Fibroblast of lung (primary cell): ENCODE measurements around the gene METRNL. TPM values are rescaled to one million over a fixed set of nuclear protein-coding genes. Genes with fewer than 3 reads are reported as not detected.
"Not testable (repeated sequence)": the region's sequence is repeated elsewhere in the genome, so short reads cannot be mapped to it uniquely, and the experiment has no call there.

Source experiments
- DNase-seq, 2 donors: peaks; one replicate each; pipeline versions ENCODE4 v3.0.0 to v3.0.0-alpha.2; 2010; ENCODE audit warnings: low read depth in 2 of 2
- H2AFZ ChIP-seq: 2 replicates; pipeline ENCODE4 v1.5.1; 2012; ENCODE audit warnings: low read length, control low read depth, inconsistent platforms
- H3K27ac ChIP-seq: 2 replicates; pipeline ENCODE4 v1.5.1; 2011; ENCODE audit warnings: low read length, control low read depth; ENCODE audit not compliant: insufficient read depth
- H3K27me3 ChIP-seq: 2 replicates; pipeline ENCODE4 v1.5.1; 2011; ENCODE audit warnings: mild to moderate bottlenecking, low read length; ENCODE audit not compliant: control insufficient read depth, insufficient read depth
- H3K36me3 ChIP-seq: 2 replicates; pipeline ENCODE4 v1.5.1; 2011; ENCODE audit warnings: low read length; ENCODE audit not compliant: control insufficient read depth, insufficient read depth
- H3K4me1 ChIP-seq: 2 replicates; pipeline ENCODE4 v1.5.1; 2011; ENCODE audit warnings: low read length; ENCODE audit not compliant: control insufficient read depth, insufficient read depth; ENCODE audit errors: extremely low read depth
- H3K4me2 ChIP-seq: 2 replicates; pipeline ENCODE4 v1.5.1; 2011; ENCODE audit warnings: low read length, control low read depth; ENCODE audit not compliant: insufficient read depth; ENCODE audit errors: extremely low read depth
- H3K4me3 ChIP-seq, 4 experiments: fragments of 200-600 bp in 1 of 4; sonication (generic) in 1 of 4; replicated peaks in 1 of 4; 2 replicates each; pipeline ENCODE4 v1.5.1; 2011 to 2016; ENCODE audit warnings: low read length in 4 of 4, low read depth in 3 of 4, mild to moderate bottlenecking in 3 of 4, control low read depth in 2 of 4, inconsistent platforms in 1 of 4, mixed read lengths in 1 of 4; ENCODE audit not compliant: insufficient read depth in 1 of 4; ENCODE audit errors: control extremely low read depth in 1 of 4
- H3K79me2 ChIP-seq: 2 replicates; pipeline ENCODE4 v1.5.1; 2012; ENCODE audit warnings: mild to moderate bottlenecking, low read length, inconsistent platforms; ENCODE audit not compliant: control insufficient read depth, insufficient read depth
- H3K9ac ChIP-seq: 2 replicates; pipeline ENCODE4 v1.5.1; 2011; ENCODE audit warnings: mild to moderate bottlenecking, low read length, control low read depth; ENCODE audit not compliant: insufficient read depth
- H3K9me3 ChIP-seq: 2 replicates; pipeline ENCODE4 v1.5.1; 2012; ENCODE audit warnings: low read depth, low read length; ENCODE audit not compliant: control insufficient read depth, insufficient read depth
- H4K20me1 ChIP-seq: 2 replicates; pipeline ENCODE4 v1.5.1; 2011; ENCODE audit warnings: low read length; ENCODE audit not compliant: control insufficient read depth, insufficient read depth; ENCODE audit errors: extremely low read depth
- EZH2 ChIP-seq: IDR thresholded peaks from 2 replicates; pipeline ENCODE4 v1.5.1; 2012; ENCODE audit warnings: low read length, control low read depth, mild to moderate bottlenecking; ENCODE audit errors: missing control alignments
- polyA plus RNA-seq, 2 donors: library from polyadenylated mRNA; depleted of rRNA in 1 of 2; stranded (reverse) in 1 of 2; unstranded in 1 of 2; fragments of >200 nt; gene quantifications; 2 replicates each; pipeline ENCODE4 v1.2.1, GENCODE V29; 2011 to 2012; ENCODE audit warnings: missing spikeins in 1 of 2
- total RNA-seq: library from RNA; depleted of rRNA; stranded (reverse); fragments of >200 nt; gene quantifications from 2 replicates; pipeline ENCODE4 v1.2.1, GENCODE V29; 2014
- TF ChIP-seq, protein P1 (sequence below), 2 donors: IDR thresholded peaks in 1 of 2; conservative IDR thresholded peaks in 1 of 2; 1 replicate in 1 of 2; 2 replicates in 1 of 2; pipeline ENCODE4 v1.5.1; 2011 to 2012; ENCODE audit warnings: low read length in 2 of 2, control low read depth in 1 of 2, inconsistent platforms in 1 of 2, low read depth in 1 of 2, mild to moderate bottlenecking in 1 of 2

The METRNL gene
- total and polyA plus RNA-seq, 2 donors (not counting 1 experiment from before 2014, with no cell fraction given), result 27.0 to 120 TPM

DNA sequence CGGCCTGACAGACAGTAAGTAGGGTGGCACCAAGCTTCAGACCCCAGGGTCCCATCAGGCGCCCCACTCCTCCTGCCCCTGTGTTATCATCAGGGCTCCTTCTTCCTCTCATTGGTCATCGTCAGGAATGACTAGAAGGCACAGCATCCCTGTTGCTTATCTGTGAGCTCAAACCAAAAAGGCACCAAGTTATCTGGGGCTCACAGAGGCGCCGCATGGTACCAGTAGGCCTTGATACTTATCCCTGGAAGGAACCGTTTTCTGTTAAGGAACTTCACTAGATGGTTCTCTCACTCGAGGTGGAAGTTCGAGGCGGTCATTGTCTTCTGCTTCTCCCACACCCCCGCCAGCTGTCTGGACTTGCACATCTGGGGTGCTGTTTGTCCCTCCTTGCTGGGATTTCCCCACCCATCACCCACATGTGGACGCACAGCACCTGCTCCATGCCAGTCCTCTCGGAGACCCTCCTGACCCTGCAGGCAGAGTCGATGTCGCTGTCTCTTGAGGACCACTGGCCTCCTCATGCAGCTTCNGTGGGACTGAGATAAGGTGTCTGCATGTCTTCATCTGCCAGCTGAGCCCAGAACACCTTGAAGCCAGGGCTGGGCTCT lies 52.1 kb downstream of the METRNL start:
- Histone ChIP-seq H4K20me1 (no peaks in the 10 kb centered on the region), H3K4me1 (no peaks in the 10 kb centered on the region), H3K36me3 (no peaks in the 10 kb centered on the region), H3K4me3 (no peak overlapping the region), H3K4me2 (no peak overlapping the region), H3K27ac (no peak overlapping the region), H3K79me2 (no peaks in the 10 kb centered on the region), H3K9ac (no peak overlapping the region), H3K27me3 (no peaks in the 10 kb centered on the region), H3K9me3 (no peaks in the 10 kb centered on the region), H2AFZ (no peak overlapping the region)
- no peak for DNase-seq
- TF ChIP-seq EZH2, result no peak
- TF ChIP-seq, protein P1, sequence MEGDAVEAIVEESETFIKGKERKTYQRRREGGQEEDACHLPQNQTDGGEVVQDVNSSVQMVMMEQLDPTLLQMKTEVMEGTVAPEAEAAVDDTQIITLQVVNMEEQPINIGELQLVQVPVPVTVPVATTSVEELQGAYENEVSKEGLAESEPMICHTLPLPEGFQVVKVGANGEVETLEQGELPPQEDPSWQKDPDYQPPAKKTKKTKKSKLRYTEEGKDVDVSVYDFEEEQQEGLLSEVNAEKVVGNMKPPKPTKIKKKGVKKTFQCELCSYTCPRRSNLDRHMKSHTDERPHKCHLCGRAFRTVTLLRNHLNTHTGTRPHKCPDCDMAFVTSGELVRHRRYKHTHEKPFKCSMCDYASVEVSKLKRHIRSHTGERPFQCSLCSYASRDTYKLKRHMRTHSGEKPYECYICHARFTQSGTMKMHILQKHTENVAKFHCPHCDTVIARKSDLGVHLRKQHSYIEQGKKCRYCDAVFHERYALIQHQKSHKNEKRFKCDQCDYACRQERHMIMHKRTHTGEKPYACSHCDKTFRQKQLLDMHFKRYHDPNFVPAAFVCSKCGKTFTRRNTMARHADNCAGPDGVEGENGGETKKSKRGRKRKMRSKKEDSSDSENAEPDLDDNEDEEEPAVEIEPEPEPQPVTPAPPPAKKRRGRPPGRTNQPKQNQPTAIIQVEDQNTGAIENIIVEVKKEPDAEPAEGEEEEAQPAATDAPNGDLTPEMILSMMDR (conservative IDR thresholded peaks at IDR 0.05 in 1 of 2, IDR thresholded peaks at IDR 0.05 in 1 of 2; ENCODE audit: low read depth in 1 of 2, low read length in 2 of 2), result no peak

DNA sequence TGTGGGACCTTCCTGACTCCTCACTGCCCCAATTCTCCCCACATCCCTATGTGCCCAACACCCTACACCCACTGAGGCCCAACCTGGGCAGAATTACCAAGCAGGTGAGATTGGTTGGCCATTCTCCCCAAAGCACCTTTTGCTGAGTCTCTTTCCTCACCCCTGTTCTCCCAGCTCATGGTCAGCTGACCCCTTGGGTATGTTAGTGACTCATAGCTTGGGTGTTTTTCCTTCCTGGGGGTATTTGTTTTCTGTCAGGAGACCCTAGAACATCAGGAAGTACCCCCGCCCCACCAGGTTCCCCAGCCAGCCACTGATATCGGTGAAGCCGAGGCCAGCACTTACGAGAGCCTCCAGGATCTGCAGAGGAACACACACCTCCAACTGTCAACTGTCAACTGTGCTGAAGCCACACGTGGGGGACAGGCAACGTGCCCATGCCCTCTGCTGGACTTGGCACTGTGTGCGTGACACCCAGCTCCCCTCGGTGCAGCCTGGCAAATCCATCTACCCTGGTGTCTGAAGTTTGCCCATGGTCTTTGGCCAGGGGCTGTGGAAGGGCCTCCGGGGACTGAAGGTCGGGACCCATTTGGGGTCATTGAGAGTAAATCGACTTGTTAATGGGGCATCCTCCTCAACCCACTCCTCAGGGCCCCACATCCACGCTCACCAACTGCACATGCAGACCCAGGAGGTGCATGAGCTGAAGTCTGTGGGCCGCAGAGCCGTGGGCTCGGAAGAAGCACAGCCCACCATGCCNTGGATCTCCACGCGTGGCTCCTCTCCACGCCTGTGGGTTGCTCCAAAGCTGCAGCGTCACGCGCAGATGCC lies 53.1 kb downstream of the METRNL start:
- H3K9me3 ChIP-seq, result no peaks in the 10 kb centered on the region
- DNase-seq, result no peak
- H3K27me3 ChIP-seq, result peaks cover 2% of the 10 kb centered on the region
- no peak overlapping the region for H3K27ac ChIP-seq
- no peak overlapping the region for H3K4me2 ChIP-seq
- H3K36me3 ChIP-seq, result no peaks in the 10 kb centered on the region
- no peak overlapping the region for H3K9ac ChIP-seq
- no peaks in the 10 kb centered on the region for H3K4me1 ChIP-seq
- TF ChIP-seq, protein P1 (conservative IDR thresholded peaks at IDR 0.05 in 1 of 2, IDR thresholded peaks at IDR 0.05 in 1 of 2; ENCODE audit: low read depth in 1 of 2, low read length in 2 of 2), result no peak
- no peak for TF ChIP-seq EZH2
- H4K20me1 ChIP-seq, result no peaks in the 10 kb centered on the region
- no peak overlapping the region for H3K4me3 ChIP-seq
- H3K79me2 ChIP-seq, result no peaks in the 10 kb centered on the region
- H2AFZ ChIP-seq, result no peak overlapping the region

DNA sequence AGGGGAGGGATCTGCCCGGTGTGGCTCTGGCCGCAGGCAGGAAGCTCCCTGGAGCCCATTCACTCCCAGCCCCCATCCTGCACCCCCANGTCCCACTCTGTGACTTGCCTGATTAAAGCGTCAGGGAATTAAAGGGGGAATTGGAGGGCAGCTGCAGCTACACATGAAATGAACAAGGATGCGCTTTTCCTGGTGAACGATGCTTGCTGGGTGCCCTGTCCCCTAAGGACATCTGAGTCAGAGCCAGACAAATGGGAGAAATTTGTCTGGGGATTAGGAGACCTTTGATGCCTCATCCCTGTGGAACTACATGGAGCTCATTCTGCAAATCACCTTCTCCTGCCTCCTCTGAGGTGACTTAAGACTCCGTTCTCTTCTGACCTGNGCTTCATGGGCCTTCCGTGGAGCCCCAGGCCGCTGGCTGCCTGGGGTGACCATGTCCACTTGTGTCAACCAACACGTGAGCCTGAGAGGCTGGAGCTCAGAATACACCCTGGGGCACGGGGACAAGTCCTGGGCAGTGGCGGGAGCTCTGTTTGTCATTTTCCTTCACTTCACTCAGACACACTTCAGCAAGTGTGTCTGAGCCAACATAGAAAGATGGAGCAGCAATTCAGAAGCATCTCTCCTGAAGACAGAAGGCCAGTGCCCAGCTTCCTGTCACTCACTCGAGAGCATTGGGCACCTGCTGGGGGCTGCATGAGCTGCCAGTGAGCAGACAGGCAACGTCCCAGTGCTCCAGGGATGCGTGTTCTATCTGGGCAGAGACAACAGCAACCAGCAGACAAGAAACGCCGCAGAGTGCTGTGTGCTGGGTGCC lies 54.1 kb downstream of the METRNL start:
- DNase-seq, result no peak
- Histone ChIP-seq H3K4me3 (no peak overlapping the region), H3K4me1 (no peaks in the 10 kb centered on the region), H3K9ac (no peak overlapping the region), H3K36me3 (no peaks in the 10 kb centered on the region), H4K20me1 (no peaks in the 10 kb centered on the region), H3K27me3 (peaks cover 2% of the 10 kb centered on the region), H3K27ac (no peak overlapping the region), H2AFZ (no peak overlapping the region), H3K9me3 (no peaks in the 10 kb centered on the region), H3K4me2 (no peak overlapping the region), H3K79me2 (no peaks in the 10 kb centered on the region)
- TF ChIP-seq, protein P1 (conservative IDR thresholded peaks at IDR 0.05 in 1 of 2, IDR thresholded peaks at IDR 0.05 in 1 of 2; ENCODE audit: low read depth in 1 of 2, low read length in 2 of 2), result no peak
- TF ChIP-seq EZH2, result no peak

DNA sequence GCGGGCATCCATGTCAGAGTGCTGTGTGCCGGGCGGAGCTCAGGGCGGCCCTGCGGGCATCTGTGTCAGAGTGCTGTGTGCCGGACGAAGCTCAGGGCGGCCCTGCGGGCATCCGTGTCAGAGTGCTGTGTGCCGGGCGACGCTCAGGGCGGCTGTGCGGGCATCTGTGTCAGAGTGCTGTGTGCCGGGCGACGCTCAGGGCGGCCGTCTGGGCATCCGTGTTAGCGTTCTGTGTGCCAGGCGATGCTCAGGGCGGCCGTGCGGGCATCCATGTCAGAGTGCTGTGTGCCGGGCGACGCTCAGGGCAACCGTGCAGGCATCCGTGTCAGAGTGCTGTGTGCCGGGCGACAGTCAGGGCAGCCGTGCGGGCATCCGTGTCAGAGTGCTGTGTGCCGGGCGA lies 55.0 kb downstream of the METRNL start:
- not testable (repeated sequence) for H4K20me1 ChIP-seq, H3K4me3 ChIP-seq, H3K9ac ChIP-seq, H2AFZ ChIP-seq, H3K27me3 ChIP-seq, DNase-seq, H3K36me3 ChIP-seq, H3K27ac ChIP-seq, H3K9me3 ChIP-seq, H3K79me2 ChIP-seq, H3K4me1 ChIP-seq, H3K4me2 ChIP-seq
